ENCODE results near the gene CNTNAP4.

GRCh38 chr16:76235025-76235424, 42.2 kb upstream of the CNTNAP4 start:
- no peak for TF ChIP-seq GLIS3 (CRISPR knock-in tag; IDR thresholded peaks at IDR 0.05)
- TF ChIP-seq CREB5 (CRISPR knock-in tag; IDR thresholded peaks at IDR 0.05; ENCODE audit: low read depth): no peak
- TF ChIP-seq PATZ1 (CRISPR knock-in tag; IDR thresholded peaks at IDR 0.05; ENCODE audit: borderline replicate concordance): no peak
- no peak for TF ChIP-seq SNAI2 (CRISPR knock-in tag; IDR thresholded peaks at IDR 0.05)
- no peak for TF ChIP-seq ZFP30 (CRISPR knock-in tag; IDR thresholded peaks at IDR 0.05)

Data from SK-N-SH treated with all-trans-retinoic acid at 6 μM for 48 hours (cell line).